ENCODE data around the gene RAB40C. TPM values are rescaled to one million over a fixed set of nuclear protein-coding genes. Genes with fewer than 3 reads are reported as not detected.

RAB40C gene
- total and polyA plus RNA-seq, 9 of the 15 experiments (the other 6 are each of a cell fraction or from before 2014, with no cell fraction given), result 0.17 to 23.4 (median 8.7) TPM

DNA sequence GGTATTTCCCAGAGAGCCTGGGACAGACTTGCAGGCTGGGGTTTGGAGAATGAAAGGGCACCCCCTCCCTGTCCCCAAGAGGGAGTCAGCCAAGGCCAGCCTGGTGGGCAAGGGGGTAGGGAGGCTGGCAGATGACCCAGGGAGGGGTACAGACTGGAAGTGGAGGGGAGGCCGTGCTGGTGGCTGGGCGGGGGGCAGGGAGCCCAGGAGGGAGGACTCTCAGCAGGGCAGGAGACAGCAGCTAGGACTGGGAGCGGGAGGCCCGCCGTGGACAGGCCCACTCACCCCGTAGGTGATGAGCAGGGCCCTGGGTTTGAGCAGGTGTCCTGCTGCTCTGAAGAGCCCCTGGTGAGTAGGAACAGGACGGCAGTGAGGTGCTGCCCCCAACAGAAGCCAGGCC is 45.1 kb downstream of the RAB40C start:
- ChIA-PET CTCF (ENCODE audit: low intra/inter-chr PET ratio) (interaction anchor here (1.8 kb wide), 1 partner anchor 33 kb away, joined by 7 read pairs; the partner anchor contains the start of gene RHOT2), POLR2A (interaction anchor here (0.6 to 2.2 kb wide), 3 partner anchors 13 to 1397 kb away, joined by 3 to 5 read pairs (median 4); no protein-coding TSS in a partner anchor)
- H3K79me2 ChIP-seq (ENCODE audit: control insufficient read depth, insufficient read depth, low read length), result peaks cover 18% of the 10 kb centered on the region
- peak overlapping the region; percentile 92 for H3K4me2 ChIP-seq (ENCODE audit: insufficient read depth, low read length)
- ATAC-seq (no peak), FAIRE-seq (no peak), DNase-seq (ENCODE audit: extremely low read depth in 1 of 4, low spot score in 3 of 4) (no peak)
- H3K9me1 ChIP-seq (ENCODE audit: control insufficient read depth, insufficient read depth, low read length), result no peaks in the 10 kb centered on the region
- no peaks in the 10 kb centered on the region for H3K9me3 ChIP-seq (replicated peaks; ENCODE audit: control insufficient read depth, insufficient read depth, low read depth, low read length)
- peak overlapping the region; percentile 87; the same call in 1 of the 2 replicates for H3K4me3 ChIP-seq
- peaks cover 25 to 84% of the 10 kb centered on the region in 2 experiments for H3K4me1 ChIP-seq (replicated peaks in 1 of 2; ENCODE audit: control insufficient read depth in 2 of 2, insufficient read depth in 2 of 2, low read length in 2 of 2)
- intact Hi-C loops (cut with micrococcal nuclease), result loop anchor here (5.0 kb wide), 1 partner anchor 42 kb away; the partner anchor contains the start of gene RHBDL1
- no TSS peak for BruUV-seq (replicated peaks)
- peak overlapping the region; percentile 93; the same call in 1 of the 3 replicates for H3K27ac ChIP-seq (ENCODE audit: extremely low read depth, low read depth, low read length)
- H3K27me3 ChIP-seq (ENCODE audit: control insufficient read depth in 2 of 2, insufficient read depth in 2 of 2, low read length in 2 of 2), result no peaks in the 10 kb centered on the region
- H3K9ac ChIP-seq (ENCODE audit: insufficient read depth in 1 of 2, low read depth in 2 of 2, low read length in 2 of 2), result peak overlapping the region; percentile 87 to 99; a peak in 3 of 4 replicates
- H4K20me1 ChIP-seq (replicated peaks; ENCODE audit: control insufficient read depth, insufficient read depth, low read length), result no peaks in the 10 kb centered on the region
- no peak overlapping the region for H2AFZ ChIP-seq (ENCODE audit: low read depth, low read length)
- in situ Hi-C loops (cut with MboI), result no loop called here
- peaks cover 25% of the 10 kb centered on the region; the same call in 1 of the 3 replicates for H3K36me3 ChIP-seq (ENCODE audit: control insufficient read depth, insufficient read depth, low read length)
- WGBS (ENCODE audit: insufficient coverage, low coverage, missing lambda C conversion rate), result 90% methylated on average over 5 of the region's 7 CpGs
- no peak for TF ChIP-seq STAT6 (CRISPR knock-in tag; IDR thresholded peaks at IDR 0.05)
- no peak for TF ChIP-seq ZNF3 (CRISPR knock-in tag; IDR thresholded peaks at IDR 0.05)
- TF ChIP-seq KLF16 (IDR thresholded peaks at IDR 0.05), result no peak
- TF ChIP-seq ARID1B (IDR thresholded peaks at IDR 0.05), result no peak
- no peak for TF ChIP-seq MCM5 (IDR thresholded peaks at IDR 0.05; ENCODE audit: low read depth)
- no peak for TF ChIP-seq TGIF2 (CRISPR knock-in tag; IDR thresholded peaks at IDR 0.05)
- TF ChIP-seq CTCF (IDR thresholded peaks at IDR 0.05 in 2 of 3, conservative IDR thresholded peaks at IDR 0.05 in 1 of 3; ENCODE audit: insufficient read depth in 2 of 3, low read depth in 1 of 3, low read length in 3 of 3), result no peak
- no peak for TF ChIP-seq ZNF384 (IDR thresholded peaks at IDR 0.05; ENCODE audit: low read depth, low read length)
- no peak for TF ChIP-seq GTF2E2 (tag; IDR thresholded peaks at IDR 0.05)
- no peak for TF ChIP-seq XRCC5 (IDR thresholded peaks at IDR 0.05; ENCODE audit: low read depth, low read length)
- no peak for TF ChIP-seq ZFX (CRISPR knock-in tag; IDR thresholded peaks at IDR 0.05)
- no peak for TF ChIP-seq CSDE1 (IDR thresholded peaks at IDR 0.05)
- no peak for TF ChIP-seq ZNF263 (CRISPR knock-in tag; IDR thresholded peaks at IDR 0.05; ENCODE audit: borderline replicate concordance)
- TF ChIP-seq, protein P1, sequence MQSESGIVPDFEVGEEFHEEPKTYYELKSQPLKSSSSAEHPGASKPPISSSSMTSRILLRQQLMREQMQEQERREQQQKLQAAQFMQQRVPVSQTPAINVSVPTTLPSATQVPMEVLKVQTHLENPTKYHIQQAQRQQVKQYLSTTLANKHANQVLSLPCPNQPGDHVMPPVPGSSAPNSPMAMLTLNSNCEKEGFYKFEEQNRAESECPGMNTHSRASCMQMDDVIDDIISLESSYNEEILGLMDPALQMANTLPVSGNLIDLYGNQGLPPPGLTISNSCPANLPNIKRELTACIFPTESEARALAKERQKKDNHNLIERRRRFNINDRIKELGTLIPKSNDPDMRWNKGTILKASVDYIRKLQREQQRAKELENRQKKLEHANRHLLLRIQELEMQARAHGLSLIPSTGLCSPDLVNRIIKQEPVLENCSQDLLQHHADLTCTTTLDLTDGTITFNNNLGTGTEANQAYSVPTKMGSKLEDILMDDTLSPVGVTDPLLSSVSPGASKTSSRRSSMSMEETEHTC (IDR thresholded peaks at IDR 0.05), result no peak
- TF ChIP-seq ELK3 (CRISPR knock-in tag; IDR thresholded peaks at IDR 0.05), result no peak
- TF ChIP-seq POLR2G (IDR thresholded peaks at IDR 0.05; ENCODE audit: low read depth, low read length), result no peak
- TF ChIP-seq ZNF324 (CRISPR knock-in tag; IDR thresholded peaks at IDR 0.05), result no peak
